Activated B cell treated with CpG ODN at 0.5 μM for 24 hours (primary cell): ENCODE results near the gene GMIP. TPM values are rescaled to one million over a fixed set of nuclear protein-coding genes. Genes with fewer than 3 reads are reported as not detected.

Experiments
- ATAC-seq: fragments of 200-7000 bp; cut with Tn5 transposase; one replicate; pipeline ENCODE4 v1.10.0; 2021; ENCODE audit warnings: low read depth, mild to moderate bottlenecking, moderate library complexity
- CTCF ChIA-PET: fragments of 350-600 bp; sonication (Branson Sonifier 250); formaldehyde crosslinking; loops from one replicate; lab custom pipeline; 2021; ENCODE audit warnings: antibody characterized with exemption; lab: Charles Lee
- POLR2A ChIA-PET: fragments of 350-600 bp; sonication (Branson Sonifier 250); formaldehyde crosslinking; loops from one replicate; lab custom pipeline; 2021; ENCODE audit warnings: antibody characterized with exemption; lab: Charles Lee
- DNase-seq: peaks from one replicate; pipeline ENCODE4 v3.0.0; 2022
- H3K27ac Mint-ChIP-seq: one replicate; pipeline ENCODE4 v1.8.0; 2020; ENCODE audit warnings: mixed read lengths
- H3K27me3 Mint-ChIP-seq: one replicate; pipeline ENCODE4 v1.8.0; 2021; ENCODE audit warnings: mixed read lengths
- H3K36me3 Mint-ChIP-seq: one replicate; pipeline ENCODE4 v1.8.0; 2021; ENCODE audit warnings: low read depth, mixed read lengths
- H3K4me1 Mint-ChIP-seq: one replicate; pipeline ENCODE4 v1.8.0; 2021; ENCODE audit warnings: mixed read lengths
- H3K4me3 Mint-ChIP-seq: one replicate; pipeline ENCODE4 v1.8.0; 2020; ENCODE audit warnings: mild to moderate bottlenecking, mixed read lengths
- H3K9me3 Mint-ChIP-seq: one replicate; pipeline ENCODE4 v1.8.0; 2020; ENCODE audit warnings: mixed read lengths
- intact Hi-C: fragments of 100-400 bp; cut with micrococcal nuclease; formaldehyde crosslinking; loops from one replicate; pipeline ENCODE4 v1.15.1; 2024
- total RNA-seq: library from RNA; stranded (reverse); gene quantifications from 2 replicates; pipeline ENCODE4 v1.2.3, GENCODE V29; 2022
- TF ChIP-seq, protein P1 (sequence below): fragments of 200-600 bp; IDR thresholded peaks from one replicate; pipeline ENCODE4 v1.8.0; 2022; ENCODE audit warnings: antibody characterized with exemption, mild to moderate bottlenecking

Gene GMIP
- total RNA-seq, 1 donor from 2014 or later, result 129 TPM

DNA sequence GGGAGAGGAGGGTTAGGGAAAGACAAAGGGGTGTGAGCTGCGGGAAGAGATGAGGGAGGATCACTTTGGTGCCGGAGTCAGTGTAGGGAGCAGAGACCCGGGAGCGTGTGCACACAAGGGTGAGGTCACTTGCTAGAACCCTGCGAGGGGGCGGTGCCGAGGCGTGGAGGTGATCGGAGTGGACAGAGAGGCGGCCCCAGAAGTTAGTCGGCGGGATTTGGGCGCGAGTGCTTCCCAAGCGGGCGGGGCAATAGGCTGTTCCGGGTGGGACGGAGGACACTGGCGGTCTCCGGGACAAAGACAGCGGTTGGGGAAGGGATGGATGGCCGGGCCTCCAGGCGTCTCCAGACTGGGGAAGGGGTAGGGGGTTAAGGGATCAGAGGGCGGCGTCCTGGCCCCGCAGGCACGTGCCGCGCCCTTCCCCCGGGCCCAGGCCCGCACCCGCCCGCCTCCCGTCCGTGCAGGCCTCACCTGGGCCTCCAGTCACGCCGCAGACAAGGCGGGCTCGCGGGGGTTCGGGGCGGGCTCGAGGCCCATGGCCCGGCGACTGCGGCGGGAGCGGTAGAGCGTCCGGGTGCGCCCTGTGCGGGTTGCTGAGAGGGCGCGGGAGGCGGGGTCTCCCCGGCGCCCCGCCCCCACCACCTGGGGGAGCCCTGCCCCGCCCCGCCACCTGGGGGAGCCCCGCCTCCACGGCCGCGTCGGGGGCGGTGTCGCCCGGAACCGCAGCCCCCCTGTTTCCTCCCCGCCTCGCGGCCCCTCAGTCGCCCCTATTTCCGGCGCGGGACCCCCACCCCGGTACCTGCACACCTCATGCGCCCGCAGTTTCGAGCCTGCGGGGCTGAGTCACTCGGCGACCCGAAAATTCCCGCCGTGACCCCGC is 15.6 kb downstream of the GMIP start, which contains the start of gene LPAR2:
Gene LPAR2 (minus strand): TSS at position 600 of the 880 bp plus-strand sequence. CDS start 945 bp downstream, outside the sequence.
- TF ChIP-seq, protein P1, sequence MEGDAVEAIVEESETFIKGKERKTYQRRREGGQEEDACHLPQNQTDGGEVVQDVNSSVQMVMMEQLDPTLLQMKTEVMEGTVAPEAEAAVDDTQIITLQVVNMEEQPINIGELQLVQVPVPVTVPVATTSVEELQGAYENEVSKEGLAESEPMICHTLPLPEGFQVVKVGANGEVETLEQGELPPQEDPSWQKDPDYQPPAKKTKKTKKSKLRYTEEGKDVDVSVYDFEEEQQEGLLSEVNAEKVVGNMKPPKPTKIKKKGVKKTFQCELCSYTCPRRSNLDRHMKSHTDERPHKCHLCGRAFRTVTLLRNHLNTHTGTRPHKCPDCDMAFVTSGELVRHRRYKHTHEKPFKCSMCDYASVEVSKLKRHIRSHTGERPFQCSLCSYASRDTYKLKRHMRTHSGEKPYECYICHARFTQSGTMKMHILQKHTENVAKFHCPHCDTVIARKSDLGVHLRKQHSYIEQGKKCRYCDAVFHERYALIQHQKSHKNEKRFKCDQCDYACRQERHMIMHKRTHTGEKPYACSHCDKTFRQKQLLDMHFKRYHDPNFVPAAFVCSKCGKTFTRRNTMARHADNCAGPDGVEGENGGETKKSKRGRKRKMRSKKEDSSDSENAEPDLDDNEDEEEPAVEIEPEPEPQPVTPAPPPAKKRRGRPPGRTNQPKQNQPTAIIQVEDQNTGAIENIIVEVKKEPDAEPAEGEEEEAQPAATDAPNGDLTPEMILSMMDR, result no peak
- Mint-ChIP-seq H3K36me3 (peaks cover 49% of the 10 kb centered on the region), H3K9me3 (no peaks in the 10 kb centered on the region), H3K27ac (peak within 1 kb of the TSS; percentile 92), H3K4me3 (peak within 1 kb of the TSS; percentile 93), H3K27me3 (no peaks in the 10 kb centered on the region), H3K4me1 (peaks cover 24% of the 10 kb centered on the region)
- ChIA-PET POLR2A (interaction anchor here (0.8 to 2.0 kb wide), 20 partner anchors 7 to 424 kb away, joined by 3 to 11 read pairs (median 5); partner anchors contain the start of genes ATP13A1, GMIP, ZNF101 and ZNF14), CTCF (interaction anchor here (1.1 to 1.5 kb wide), 3 partner anchors 16 to 331 kb away, joined by 3 to 4 read pairs (median 4); partner anchors contain the start of gene GMIP)
- ATAC-seq, result peak; percentile 87
- DNase-seq, result peak; percentile 81
- intact Hi-C loops, result loop anchor here (1.0 kb wide), 2 partner anchors 10 to 15 kb away; partner anchors contain the start of genes GMIP and PBX4

DNA sequence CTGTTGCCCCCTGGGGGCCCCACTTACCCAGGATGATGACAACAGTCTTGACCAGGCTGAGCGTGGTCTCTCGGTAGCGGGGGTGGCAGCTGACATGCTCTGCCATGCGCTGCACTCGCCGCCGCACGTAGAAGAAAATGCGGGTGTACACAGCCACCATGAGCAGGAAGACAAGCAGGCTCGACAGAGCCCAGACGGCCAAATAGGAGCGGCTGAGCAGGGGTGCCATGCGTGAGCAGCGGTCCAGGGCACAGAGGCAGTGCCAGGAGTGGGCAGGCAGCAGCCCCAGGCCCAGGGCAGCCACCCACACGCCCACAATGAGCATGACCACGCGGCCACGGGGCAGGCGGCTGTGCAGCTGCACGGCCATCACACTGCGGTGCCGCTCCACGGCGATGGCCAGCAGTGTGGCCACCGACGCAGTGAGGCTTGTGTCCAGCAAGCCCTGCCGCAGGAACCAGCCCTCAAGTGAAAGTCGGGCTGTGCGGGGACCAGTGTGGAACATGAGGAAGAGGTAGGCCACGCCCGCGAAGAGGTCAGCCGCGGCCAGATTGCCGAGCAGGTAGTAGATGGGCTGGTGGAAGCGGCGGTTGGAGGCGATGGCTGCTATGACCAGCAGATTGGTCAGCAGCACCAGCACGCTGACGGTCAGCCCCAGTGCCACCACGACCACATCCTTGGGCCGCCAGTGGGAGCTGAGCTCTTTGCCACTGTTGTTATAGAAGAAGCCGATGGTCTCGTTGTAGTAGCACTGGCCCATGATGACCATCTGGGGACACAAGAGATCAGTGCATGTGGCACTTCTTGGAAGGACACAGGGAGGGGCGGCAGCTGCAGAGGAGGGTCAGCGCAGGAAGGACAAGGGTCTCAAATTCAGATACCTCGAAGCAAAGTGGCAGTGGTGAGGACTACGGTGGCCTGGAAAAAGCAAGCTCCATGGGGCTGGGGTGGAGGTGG is 16.7 kb downstream of the GMIP start:
- TF ChIP-seq, protein P1, result no peak
- no peak for DNase-seq
- POLR2A ChIA-PET, result interaction anchor here (0.9 to 1.2 kb wide), 4 partner anchors 15 to 412 kb away, joined by 3 to 10 read pairs (median 3); partner anchors contain the start of gene ZNF682

DNA sequence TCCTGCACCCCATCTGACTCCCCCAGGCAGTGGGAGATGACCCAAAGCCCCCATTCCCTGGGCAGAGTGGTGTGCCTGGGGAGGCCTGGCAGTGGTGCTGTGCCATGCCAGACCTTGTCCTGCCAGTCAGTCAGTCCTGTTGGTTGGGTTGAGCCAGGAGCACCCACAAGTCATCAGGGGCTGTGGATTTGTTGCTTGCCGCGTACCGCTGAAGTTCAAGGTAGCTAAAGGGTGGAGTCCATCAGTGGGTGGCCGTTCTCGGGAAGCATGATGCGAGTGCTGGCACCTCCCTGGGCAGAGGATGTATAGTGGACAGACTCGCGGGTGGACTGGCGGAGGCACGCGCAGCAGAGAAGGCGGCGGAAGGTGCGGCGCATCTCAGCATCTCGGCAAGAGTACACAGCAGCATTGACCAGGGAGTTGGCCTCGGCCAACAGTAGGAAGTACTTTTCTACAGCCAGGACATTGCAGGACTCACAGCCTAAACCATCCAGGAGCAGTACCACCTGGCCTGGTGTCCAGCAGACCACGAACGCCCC is 19.4 kb downstream of the GMIP start:
- intact Hi-C loops, result no loop called here
- no peak for DNase-seq
- H3K9me3 Mint-ChIP-seq, result no peaks in the 10 kb centered on the region
- POLR2A ChIA-PET, result no interaction called here
- peaks cover 27% of the 10 kb centered on the region for H3K4me1 Mint-ChIP-seq
- TF ChIP-seq, protein P1, result no peak
- no peak for ATAC-seq
- H3K4me3 Mint-ChIP-seq, result no peak overlapping the region
- H3K27me3 Mint-ChIP-seq, result no peaks in the 10 kb centered on the region
- H3K27ac Mint-ChIP-seq, result no peak overlapping the region
- H3K36me3 Mint-ChIP-seq, result peaks cover 27% of the 10 kb centered on the region
- CTCF ChIA-PET, result no interaction called here

More for the DNA sequence above, 16.7 kb downstream of the GMIP start:
- Mint-ChIP-seq H3K36me3 (peaks cover 44% of the 10 kb centered on the region), H3K27me3 (no peaks in the 10 kb centered on the region), H3K4me3 (peak overlapping the region; percentile 93), H3K27ac (peak overlapping the region; percentile 92), H3K4me1 (peaks cover 24% of the 10 kb centered on the region), H3K9me3 (no peaks in the 10 kb centered on the region)
- intact Hi-C loops, result no loop called here
- ATAC-seq, result no peak
- CTCF ChIA-PET, result interaction anchor here (1.1 kb wide), 1 partner anchor 17 kb away, joined by 3 read pairs; the partner anchor contains the start of gene GMIP

DNA sequence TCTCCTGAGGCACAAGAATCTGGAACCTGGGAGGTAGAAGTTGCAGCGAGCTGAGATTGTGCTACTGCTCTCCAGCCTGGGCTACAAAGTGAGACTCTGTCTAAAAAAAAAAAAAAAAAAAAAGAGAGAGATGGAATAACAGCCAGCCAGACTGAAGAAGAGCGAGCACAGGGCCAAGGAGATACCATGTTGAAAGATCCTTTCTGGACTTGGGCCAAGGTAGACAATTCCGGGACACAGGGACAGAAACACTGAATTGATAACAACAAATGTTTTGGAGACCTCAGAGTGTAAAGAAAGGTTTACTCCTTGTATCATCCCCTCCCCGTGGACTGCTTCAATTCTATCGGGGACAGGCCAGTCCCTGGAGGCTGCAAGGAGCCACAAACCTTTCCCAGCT is 20.1 kb downstream of the GMIP start:
- Mint-ChIP-seq H3K27ac (no peak overlapping the region), H3K27me3 (no peaks in the 10 kb centered on the region), H3K4me1 (peaks cover 30% of the 10 kb centered on the region), H3K4me3 (no peak overlapping the region), H3K9me3 (no peaks in the 10 kb centered on the region), H3K36me3 (peaks cover 25% of the 10 kb centered on the region)
- TF ChIP-seq, protein P1, result no peak
- ATAC-seq (no peak), DNase-seq (no peak)
- ChIA-PET POLR2A (interaction anchor here (0.7 kb wide), 1 partner anchor 33 kb away, joined by 3 read pairs; no protein-coding TSS in a partner anchor), CTCF (interaction anchor here (1.2 kb wide), 1 partner anchor 91 kb away, joined by 4 read pairs; no protein-coding TSS in a partner anchor)
- intact Hi-C loops, result no loop called here
